Endothelial cell of umbilical vein (primary cell): Measurements from ENCODE around the gene LARP1. TPM values are rescaled to one million over a fixed set of nuclear protein-coding genes. Genes with fewer than 3 reads are reported as not detected.

ENCODE experiments used
- BruUV-seq: library from RNA; stranded (reverse); fragments of 400-500 nt; replicated peaks from 2 replicates; lab custom pipeline; 2021; lab: Mats Ljungman, UMichigan
- CTCF ChIA-PET: fragments of 300-600, 350-600 bp; sonication (Branson Sonifier 250); formaldehyde crosslinking; loops from one replicate; lab custom pipeline; 2021; ENCODE audit warnings: antibody characterized with exemption, inconsistent platforms; lab: Charles Lee
- POLR2A ChIA-PET: fragments of 300-600, 350-600 bp; sonication (Branson Sonifier 250); formaldehyde crosslinking; loops from one replicate; lab custom pipeline; 2021; ENCODE audit warnings: antibody characterized with exemption, inconsistent platforms; lab: Charles Lee
- DNase-seq: peaks from one replicate; pipeline ENCODE4 v3.0.0-alpha.2; 2011; ENCODE audit warnings: low read depth, low spot score
- FAIRE-seq: peaks from 2 replicates; lab custom pipeline; 2011; peaks lifted over from hg19 to GRCh38; lab: Jason Lieb, UNC
- H2AFZ ChIP-seq: 2 replicates; pipeline ENCODE4 v1.6.0; 2012; ENCODE audit warnings: low read depth, low read length, control low read depth, inconsistent platforms
- H3K27ac ChIP-seq: 2 replicates; pipeline ENCODE4 v1.5.1; 2011; ENCODE audit warnings: low read depth, mild to moderate bottlenecking, control low read depth, low read length, moderate library complexity; ENCODE audit not compliant: insufficient read depth
- H3K27me3 ChIP-seq, 2 experiments: 2 replicates each; pipeline versions ENCODE4 v1.6.0 to v1.6.1; 2011; ENCODE audit warnings: low read length in 2 of 2, mixed read lengths in 1 of 2; ENCODE audit not compliant: control insufficient read depth in 2 of 2, insufficient read depth in 2 of 2
- H3K36me3 ChIP-seq, 2 experiments: 2 replicates in 1 of 2; 3 replicates in 1 of 2; pipeline ENCODE4 v1.5.1; 2011; ENCODE audit warnings: low read length in 2 of 2, mild to moderate bottlenecking in 1 of 2, moderate library complexity in 1 of 2; ENCODE audit not compliant: control insufficient read depth in 2 of 2, insufficient read depth in 2 of 2; ENCODE audit errors: extremely low read depth in 1 of 2
- H3K4me1 ChIP-seq: 3 replicates; pipeline ENCODE4 v1.5.1; 2011; ENCODE audit warnings: mild to moderate bottlenecking, low read length; ENCODE audit not compliant: control insufficient read depth, insufficient read depth; ENCODE audit errors: extremely low read depth
- H3K4me2 ChIP-seq: 2 replicates; pipeline ENCODE4 v1.6.1; 2011; ENCODE audit warnings: low read length, control low read depth, mixed read lengths; ENCODE audit not compliant: insufficient read depth
- H3K4me3 ChIP-seq, 3 experiments: fragments of 200-600 bp in 1 of 3; sonication (generic), shearing (Covaris generic) in 1 of 3; replicated peaks in 1 of 3; 2 replicates each; pipeline ENCODE4 v1.5.1; 2011 to 2016; ENCODE audit warnings: control low read depth in 3 of 3, low read length in 3 of 3, mild to moderate bottlenecking in 2 of 3, inconsistent platforms in 1 of 3, low read depth in 1 of 3, moderate library complexity in 1 of 3; ENCODE audit not compliant: insufficient read depth in 1 of 3
- H3K79me2 ChIP-seq: 2 replicates; pipeline ENCODE4 v1.6.0; 2012; ENCODE audit warnings: low read length, inconsistent platforms; ENCODE audit not compliant: control insufficient read depth, insufficient read depth
- H3K9ac ChIP-seq: replicated peaks from 2 replicates; pipeline ENCODE3; 2011; ENCODE audit warnings: low read length, control low read depth; ENCODE audit not compliant: insufficient read depth; ENCODE audit errors: extremely low read depth
- H3K9me1 ChIP-seq: replicated peaks from 3 replicates; pipeline ENCODE4 v1.6.0; 2011; ENCODE audit warnings: mild to moderate bottlenecking, low read length; ENCODE audit not compliant: control insufficient read depth, insufficient read depth; ENCODE audit errors: extremely low read depth
- H3K9me3 ChIP-seq: replicated peaks from 2 replicates; pipeline ENCODE4 v1.5.1; 2012; ENCODE audit warnings: low read length, inconsistent platforms; ENCODE audit not compliant: control insufficient read depth, insufficient read depth
- H4K20me1 ChIP-seq: replicated peaks from 2 replicates; pipeline ENCODE3; 2011; ENCODE audit warnings: mild to moderate bottlenecking, low read length; ENCODE audit not compliant: control insufficient read depth, insufficient read depth; ENCODE audit errors: extremely low read depth
- EZH2 ChIP-seq: IDR thresholded peaks from 2 replicates; pipeline ENCODE4 v1.6.1; 2012; ENCODE audit warnings: borderline replicate concordance, low read depth, mild to moderate bottlenecking, moderate library complexity, low read length, inconsistent platforms; ENCODE audit not compliant: severe bottlenecking
- FOS ChIP-seq: IDR thresholded peaks from 2 replicates; pipeline ENCODE4 v1.6.1; 2011; ENCODE audit warnings: mild to moderate bottlenecking, low read length, moderate library complexity, borderline replicate concordance; ENCODE audit not compliant: insufficient read depth
- GATA2 ChIP-seq: IDR thresholded peaks from 2 replicates; pipeline ENCODE4 v1.7.0; 2011; ENCODE audit warnings: low read depth, mild to moderate bottlenecking, moderate library complexity, mixed read lengths, low read length; ENCODE audit not compliant: insufficient read length, insufficient read depth
- JUN ChIP-seq: IDR thresholded peaks from 2 replicates; pipeline ENCODE4 v1.6.1; 2011; ENCODE audit warnings: borderline replicate concordance, low read depth; ENCODE audit not compliant: insufficient read length, insufficient read depth
- MYC ChIP-seq: IDR thresholded peaks from one replicate; pipeline ENCODE4 v1.6.1; 2011; ENCODE audit warnings: mild to moderate bottlenecking, low read depth, low read length
- POLR2A ChIP-seq: IDR thresholded peaks from 2 replicates; pipeline ENCODE4 v1.6.1; 2012; ENCODE audit warnings: low read depth, mild to moderate bottlenecking, control low read depth, low read length
- POLR2AphosphoS5 ChIP-seq: IDR thresholded peaks from 2 replicates; pipeline ENCODE4 v1.6.1; 2012; ENCODE audit warnings: low read depth, mild to moderate bottlenecking, control low read depth, low read length, moderate library complexity; ENCODE audit not compliant: insufficient read depth
- dilution Hi-C: fragments of 300-500 bp; cut with MboI; formaldehyde crosslinking; loops from one replicate; pipeline ENCODE4 v1.15.0; 2019; ENCODE audit warnings: low sequenced_read_pairs; ENCODE audit not compliant: extremely low pct_ligation_motif_present
- intact Hi-C: fragments of 100-400 bp; cut with micrococcal nuclease; formaldehyde crosslinking; loops from one replicate; pipeline ENCODE4 v1.10.0; 2022
- polyA plus RNA-seq, 4 experiments: library from polyadenylated mRNA; depleted of rRNA in 3 of 4; stranded (reverse) in 3 of 4; unstranded in 1 of 4; fragments of >200 nt; gene quantifications; 2 replicates each; pipeline versions ENCODE4 v1.2.1 to v1.2.3, GENCODE V29; 2011 to 2012; ENCODE audit warnings: missing spikeins in 1 of 4
- total RNA-seq: library from RNA; stranded (reverse); gene quantifications from 2 replicates; pipeline ENCODE4 v1.2.3, GENCODE V29; 2021
- TF ChIP-seq, protein P1 (sequence below), 2 donors: IDR thresholded peaks; 1 replicate in 1 of 2; 2 replicates in 1 of 2; pipeline ENCODE4 v1.5.1; 2011; ENCODE audit warnings: low read length in 2 of 2, mild to moderate bottlenecking in 2 of 2, moderate library complexity in 2 of 2, control low read depth in 1 of 2, inconsistent platforms in 1 of 2, low read depth in 1 of 2; ENCODE audit not compliant: insufficient read depth in 1 of 2; ENCODE audit errors: extremely low read depth in 1 of 2
- TF ChIP-seq, protein P2 (sequence below): IDR thresholded peaks from 2 replicates; pipeline ENCODE4 v1.6.1; 2011; ENCODE audit not compliant: insufficient read depth, insufficient read length

The LARP1 gene
- total and polyA plus RNA-seq, 2 donors (not counting 3 experiments of a cell fraction or from before 2014, with no cell fraction given) = 70.4 to 252 TPM

DNA sequence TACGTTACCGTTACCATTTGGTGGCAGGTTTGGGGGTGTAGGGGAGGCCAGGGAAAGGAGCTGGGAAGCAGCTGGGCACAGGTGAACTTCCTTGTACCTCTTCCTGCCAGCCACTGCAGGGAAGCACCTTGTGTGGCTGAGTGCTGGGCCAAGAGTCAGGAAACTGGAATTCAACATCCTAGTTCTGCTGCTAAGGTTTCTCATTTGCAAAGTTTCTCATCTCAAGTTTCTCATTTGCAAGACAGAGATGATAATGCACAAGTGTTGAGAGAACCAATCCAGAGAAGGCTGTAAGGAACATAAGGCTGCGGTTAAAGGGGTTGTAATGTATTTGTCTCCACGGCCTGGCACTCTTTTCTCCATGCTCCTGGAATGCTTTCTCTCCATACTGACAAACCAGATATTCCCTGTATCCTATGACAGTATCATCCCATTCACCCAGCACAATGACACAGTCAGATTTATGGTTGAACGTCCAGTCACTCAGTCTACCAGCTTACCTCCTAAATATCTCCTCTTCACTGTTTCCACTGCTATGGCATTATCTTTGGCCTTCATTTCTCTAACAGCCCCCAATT is 33.6 kb upstream of the LARP1 start:
- intact Hi-C loops = no loop called here
- dilution Hi-C loops = no loop called here
- Histone ChIP-seq H3K4me1 (no peaks in the 10 kb centered on the region), H2AFZ (no peak overlapping the region), H3K27ac (no peak overlapping the region), H3K9me1 (no peaks in the 10 kb centered on the region), H3K27me3 (no peaks in the 10 kb centered on the region), H3K4me3 (no peak overlapping the region), H3K9ac (no peak overlapping the region), H3K4me2 (no peak overlapping the region), H3K9me3 (no peaks in the 10 kb centered on the region), H3K79me2 (no peaks in the 10 kb centered on the region), H3K36me3 (no peaks in the 10 kb centered on the region), H4K20me1 (no peaks in the 10 kb centered on the region)
- ChIA-PET POLR2A (no interaction called here), CTCF (interaction anchor here (0.6 to 1.5 kb wide), 2 partner anchors 64 to 70 kb away, joined by 3 read pairs; no protein-coding TSS in a partner anchor)
- no peak for FAIRE-seq
- DNase-seq = no peak
- BruUV-seq = no TSS peak
- TF ChIP-seq POLR2AphosphoS5 = no peak

DNA sequence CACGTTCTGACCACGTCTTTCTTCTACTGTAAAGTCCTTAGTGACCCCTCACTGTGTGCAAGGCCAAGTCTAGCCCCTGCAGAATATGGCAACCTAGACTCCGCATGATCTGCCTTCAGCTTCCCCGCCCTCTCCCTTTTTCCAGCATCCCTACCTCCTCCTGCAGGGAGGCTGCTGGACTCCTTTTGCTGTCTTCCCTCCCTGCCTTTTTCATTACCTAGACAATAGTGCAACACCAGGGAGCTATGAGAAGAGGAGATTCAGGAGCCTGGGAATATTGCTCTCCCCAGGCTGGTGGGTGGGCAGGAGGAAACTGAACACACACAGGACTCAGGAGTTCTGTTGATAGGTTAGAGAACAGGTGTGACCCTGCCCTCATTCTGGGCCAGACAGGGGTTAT is 33.1 kb upstream of the LARP1 start:
- Histone ChIP-seq H3K79me2 (no peaks in the 10 kb centered on the region), H2AFZ (no peak overlapping the region), H3K4me2 (no peak overlapping the region), H3K36me3 (no peaks in the 10 kb centered on the region), H3K4me3 (no peak overlapping the region), H3K9me3 (no peaks in the 10 kb centered on the region), H3K4me1 (no peaks in the 10 kb centered on the region), H3K27ac (no peak overlapping the region), H3K9me1 (no peaks in the 10 kb centered on the region), H3K9ac (no peak overlapping the region), H3K27me3 (no peaks in the 10 kb centered on the region), H4K20me1 (no peaks in the 10 kb centered on the region)
- intact Hi-C loops (no loop called here), dilution Hi-C loops (no loop called here)
- TF ChIP-seq, protein P1, sequence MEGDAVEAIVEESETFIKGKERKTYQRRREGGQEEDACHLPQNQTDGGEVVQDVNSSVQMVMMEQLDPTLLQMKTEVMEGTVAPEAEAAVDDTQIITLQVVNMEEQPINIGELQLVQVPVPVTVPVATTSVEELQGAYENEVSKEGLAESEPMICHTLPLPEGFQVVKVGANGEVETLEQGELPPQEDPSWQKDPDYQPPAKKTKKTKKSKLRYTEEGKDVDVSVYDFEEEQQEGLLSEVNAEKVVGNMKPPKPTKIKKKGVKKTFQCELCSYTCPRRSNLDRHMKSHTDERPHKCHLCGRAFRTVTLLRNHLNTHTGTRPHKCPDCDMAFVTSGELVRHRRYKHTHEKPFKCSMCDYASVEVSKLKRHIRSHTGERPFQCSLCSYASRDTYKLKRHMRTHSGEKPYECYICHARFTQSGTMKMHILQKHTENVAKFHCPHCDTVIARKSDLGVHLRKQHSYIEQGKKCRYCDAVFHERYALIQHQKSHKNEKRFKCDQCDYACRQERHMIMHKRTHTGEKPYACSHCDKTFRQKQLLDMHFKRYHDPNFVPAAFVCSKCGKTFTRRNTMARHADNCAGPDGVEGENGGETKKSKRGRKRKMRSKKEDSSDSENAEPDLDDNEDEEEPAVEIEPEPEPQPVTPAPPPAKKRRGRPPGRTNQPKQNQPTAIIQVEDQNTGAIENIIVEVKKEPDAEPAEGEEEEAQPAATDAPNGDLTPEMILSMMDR (IDR thresholded peaks at IDR 0.05; ENCODE audit: extremely low read depth in 1 of 2, insufficient read depth in 1 of 2, low read depth in 1 of 2, low read length in 2 of 2) = no peak
- TF ChIP-seq POLR2AphosphoS5 (no peak), MYC (no peak), FOS (no peak), GATA2 (no peak), POLR2A (no peak), EZH2 (no peak), JUN (no peak)
- TF ChIP-seq, protein P2, sequence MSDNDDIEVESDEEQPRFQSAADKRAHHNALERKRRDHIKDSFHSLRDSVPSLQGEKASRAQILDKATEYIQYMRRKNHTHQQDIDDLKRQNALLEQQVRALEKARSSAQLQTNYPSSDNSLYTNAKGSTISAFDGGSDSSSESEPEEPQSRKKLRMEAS = no peak
- ChIA-PET CTCF (no interaction called here), POLR2A (no interaction called here)
- no TSS peak for BruUV-seq
- DNase-seq (no peak), FAIRE-seq (no peak)
